GM19463 (cell line): Measurements from ENCODE around the gene ZNF487.
"Not testable (repeated sequence)": the region's sequence is repeated elsewhere in the genome, so short reads cannot be mapped to it uniquely, and the experiment has no call there.

ENCODE experiments used
- ATAC-seq: cut with Tn5 transposase; IDR thresholded peaks from one replicate; pipeline ENCODE4 v1.9.1; 2021; ENCODE audit warnings: mild to moderate bottlenecking, moderate library complexity; ENCODE audit not compliant: unreplicated experiment

Gene ZNF487

GRCh38 chr10:43403911-43404703 is 32.8 kb upstream of the ZNF487 start:
- ATAC-seq = no peak

- no peak for ATAC-seq
Measured at GRCh38 chr10:43404704-43405084, 32.2 kb upstream of the ZNF487 start.

- ATAC-seq = no peak
Measured at GRCh38 chr10:43407148-43407575, 29.7 kb upstream of the ZNF487 start.

- ATAC-seq = peak; percentile 43
Measured at GRCh38 chr10:43407576-43408330, 29.2 kb upstream of the ZNF487 start.

- ATAC-seq = peak; percentile 0
Measured at GRCh38 chr10:43408331-43408709, 28.6 kb upstream of the ZNF487 start.

- peak; percentile 68 for ATAC-seq
Measured at GRCh38 chr10:43408710-43409384, 28.1 kb upstream of the ZNF487 start, which contains the start of gene HNRNPF. Gene HNRNPF, minus strand, starts transcription at chr10:43409186. Its CDS starts 21,302 bp downstream, at chr10:43387884.

GRCh38 chr10:43409385-43410109 is 27.4 kb upstream of the ZNF487 start:
- ATAC-seq = no peak

GRCh38 chr10:43410345-43410744 is 26.6 kb upstream of the ZNF487 start:
- no peak for ATAC-seq

GRCh38 chr10:43411536-43411935 is 25.4 kb upstream of the ZNF487 start:
- ATAC-seq = no peak

- ATAC-seq = no peak
Measured at GRCh38 chr10:43415544-43415943, 21.4 kb upstream of the ZNF487 start.

- ATAC-seq = no peak
Measured at GRCh38 chr10:43417950-43418768, 18.8 kb upstream of the ZNF487 start.

GRCh38 chr10:43419997-43420368 is 16.9 kb upstream of the ZNF487 start:
- no peak for ATAC-seq

- ATAC-seq = peak; percentile 84
Measured at GRCh38 chr10:43420369-43421200, 16.3 kb upstream of the ZNF487 start.

GRCh38 chr10:43421201-43421507 is 15.8 kb upstream of the ZNF487 start:
- no peak for ATAC-seq

- ATAC-seq = no peak
Measured at GRCh38 chr10:43421519-43421918, 15.4 kb upstream of the ZNF487 start.

- not testable (repeated sequence) for ATAC-seq
Measured at GRCh38 chr10:43421944-43422343, 15.0 kb upstream of the ZNF487 start.

- ATAC-seq = no peak
Measured at GRCh38 chr10:43424416-43424815, 12.5 kb upstream of the ZNF487 start.

- not testable (repeated sequence) for ATAC-seq
Measured at GRCh38 chr10:43426476-43426875, 10.4 kb upstream of the ZNF487 start.

- no peak for ATAC-seq
Measured at GRCh38 chr10:43427166-43427825, 9.6 kb upstream of the ZNF487 start.
